ENCODE results near the gene RCAN2.

DNA sequence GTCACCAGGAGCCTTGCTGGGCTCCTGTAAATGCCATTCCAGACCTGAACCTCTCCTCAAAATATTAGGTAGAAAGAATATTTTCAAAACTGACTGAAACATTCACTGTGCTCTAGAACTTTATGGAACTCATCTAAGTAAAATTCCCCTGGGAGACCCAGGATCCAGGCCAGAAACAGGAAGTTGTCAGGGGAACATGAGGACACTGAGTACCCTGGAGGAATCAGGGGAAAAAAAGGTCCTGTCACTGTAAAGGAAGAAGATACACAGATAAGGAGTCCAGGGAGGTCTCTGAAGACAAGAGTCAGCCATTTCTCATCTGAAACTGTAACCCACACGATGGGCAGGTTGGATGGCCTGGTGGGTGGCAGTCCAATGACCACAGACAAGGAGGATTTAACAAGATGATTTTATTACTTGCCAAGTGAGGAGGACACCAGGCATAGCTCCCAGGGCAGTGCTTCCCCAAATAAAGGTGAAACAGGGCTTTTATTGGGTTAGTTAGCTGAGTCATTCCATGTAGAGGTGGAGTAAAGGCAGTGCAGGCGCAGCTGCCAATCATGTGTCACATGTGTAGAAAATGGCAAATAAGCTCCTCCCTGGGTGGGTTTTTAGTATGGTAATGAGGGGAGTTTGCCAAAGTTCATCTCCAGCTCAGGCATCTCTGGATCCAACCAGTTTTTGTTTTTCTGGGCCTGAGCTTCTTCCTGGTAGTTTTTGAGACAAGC is 138.5 kb downstream of the RCAN2 start:
- TF ChIP-seq, protein P1, sequence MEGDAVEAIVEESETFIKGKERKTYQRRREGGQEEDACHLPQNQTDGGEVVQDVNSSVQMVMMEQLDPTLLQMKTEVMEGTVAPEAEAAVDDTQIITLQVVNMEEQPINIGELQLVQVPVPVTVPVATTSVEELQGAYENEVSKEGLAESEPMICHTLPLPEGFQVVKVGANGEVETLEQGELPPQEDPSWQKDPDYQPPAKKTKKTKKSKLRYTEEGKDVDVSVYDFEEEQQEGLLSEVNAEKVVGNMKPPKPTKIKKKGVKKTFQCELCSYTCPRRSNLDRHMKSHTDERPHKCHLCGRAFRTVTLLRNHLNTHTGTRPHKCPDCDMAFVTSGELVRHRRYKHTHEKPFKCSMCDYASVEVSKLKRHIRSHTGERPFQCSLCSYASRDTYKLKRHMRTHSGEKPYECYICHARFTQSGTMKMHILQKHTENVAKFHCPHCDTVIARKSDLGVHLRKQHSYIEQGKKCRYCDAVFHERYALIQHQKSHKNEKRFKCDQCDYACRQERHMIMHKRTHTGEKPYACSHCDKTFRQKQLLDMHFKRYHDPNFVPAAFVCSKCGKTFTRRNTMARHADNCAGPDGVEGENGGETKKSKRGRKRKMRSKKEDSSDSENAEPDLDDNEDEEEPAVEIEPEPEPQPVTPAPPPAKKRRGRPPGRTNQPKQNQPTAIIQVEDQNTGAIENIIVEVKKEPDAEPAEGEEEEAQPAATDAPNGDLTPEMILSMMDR (IDR thresholded peaks at IDR 0.05), result no peak
- TF ChIP-seq EZH2 (IDR thresholded peaks at IDR 0.05; ENCODE audit: borderline replicate concordance, insufficient read depth, low read depth, low read length, poor library complexity, severe bottlenecking), result no peak

Measured in B cell (primary cell).